ENCODE results near the gene ZNF736. TPM values are rescaled to one million over a fixed set of nuclear protein-coding genes. Genes with fewer than 3 reads are reported as not detected.

ZNF736 gene
- total and polyA plus RNA-seq, 2 of the 8 experiments (the other 6 are each of a cell fraction or from before 2014, with no cell fraction given), result not detected

DNA sequence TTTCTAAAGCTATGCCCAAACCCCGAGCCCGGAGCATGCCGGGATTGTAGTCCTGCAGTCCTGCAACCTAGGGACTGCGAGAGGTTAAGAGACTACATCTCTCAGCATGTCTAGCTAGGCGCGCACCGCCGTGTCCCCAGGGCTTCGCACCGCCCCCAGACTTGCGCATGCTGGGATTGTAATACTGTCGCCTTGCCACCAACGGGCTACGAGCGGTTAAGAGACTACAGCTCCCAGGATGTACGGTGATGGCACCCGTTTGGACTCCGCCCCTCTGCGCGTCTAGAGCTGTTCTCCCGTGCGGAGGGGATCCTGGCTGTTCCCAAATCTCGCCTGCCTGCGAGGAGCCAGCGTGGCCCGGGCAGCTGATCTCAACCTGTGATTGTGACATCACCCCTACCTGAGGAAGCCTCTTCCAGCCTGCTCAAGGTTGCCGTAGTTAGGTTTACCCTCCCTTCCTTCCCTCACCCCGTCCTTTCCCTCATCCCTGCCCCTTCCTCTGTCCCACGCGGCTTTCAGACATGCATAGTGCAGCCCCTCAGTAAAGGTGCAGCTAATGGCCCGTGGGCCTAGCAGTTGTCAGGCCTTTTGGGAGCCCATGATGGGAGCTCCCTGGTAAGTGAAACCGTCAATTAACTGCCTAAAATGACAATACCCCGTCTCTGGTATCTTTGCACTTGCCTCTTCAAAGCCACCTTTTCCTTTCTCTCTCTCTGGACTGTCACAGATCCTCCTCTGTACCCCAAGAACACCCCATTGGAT lies 6.3 kb upstream of the ZNF736 start (continued):
- TF ChIP-seq, protein P1, sequence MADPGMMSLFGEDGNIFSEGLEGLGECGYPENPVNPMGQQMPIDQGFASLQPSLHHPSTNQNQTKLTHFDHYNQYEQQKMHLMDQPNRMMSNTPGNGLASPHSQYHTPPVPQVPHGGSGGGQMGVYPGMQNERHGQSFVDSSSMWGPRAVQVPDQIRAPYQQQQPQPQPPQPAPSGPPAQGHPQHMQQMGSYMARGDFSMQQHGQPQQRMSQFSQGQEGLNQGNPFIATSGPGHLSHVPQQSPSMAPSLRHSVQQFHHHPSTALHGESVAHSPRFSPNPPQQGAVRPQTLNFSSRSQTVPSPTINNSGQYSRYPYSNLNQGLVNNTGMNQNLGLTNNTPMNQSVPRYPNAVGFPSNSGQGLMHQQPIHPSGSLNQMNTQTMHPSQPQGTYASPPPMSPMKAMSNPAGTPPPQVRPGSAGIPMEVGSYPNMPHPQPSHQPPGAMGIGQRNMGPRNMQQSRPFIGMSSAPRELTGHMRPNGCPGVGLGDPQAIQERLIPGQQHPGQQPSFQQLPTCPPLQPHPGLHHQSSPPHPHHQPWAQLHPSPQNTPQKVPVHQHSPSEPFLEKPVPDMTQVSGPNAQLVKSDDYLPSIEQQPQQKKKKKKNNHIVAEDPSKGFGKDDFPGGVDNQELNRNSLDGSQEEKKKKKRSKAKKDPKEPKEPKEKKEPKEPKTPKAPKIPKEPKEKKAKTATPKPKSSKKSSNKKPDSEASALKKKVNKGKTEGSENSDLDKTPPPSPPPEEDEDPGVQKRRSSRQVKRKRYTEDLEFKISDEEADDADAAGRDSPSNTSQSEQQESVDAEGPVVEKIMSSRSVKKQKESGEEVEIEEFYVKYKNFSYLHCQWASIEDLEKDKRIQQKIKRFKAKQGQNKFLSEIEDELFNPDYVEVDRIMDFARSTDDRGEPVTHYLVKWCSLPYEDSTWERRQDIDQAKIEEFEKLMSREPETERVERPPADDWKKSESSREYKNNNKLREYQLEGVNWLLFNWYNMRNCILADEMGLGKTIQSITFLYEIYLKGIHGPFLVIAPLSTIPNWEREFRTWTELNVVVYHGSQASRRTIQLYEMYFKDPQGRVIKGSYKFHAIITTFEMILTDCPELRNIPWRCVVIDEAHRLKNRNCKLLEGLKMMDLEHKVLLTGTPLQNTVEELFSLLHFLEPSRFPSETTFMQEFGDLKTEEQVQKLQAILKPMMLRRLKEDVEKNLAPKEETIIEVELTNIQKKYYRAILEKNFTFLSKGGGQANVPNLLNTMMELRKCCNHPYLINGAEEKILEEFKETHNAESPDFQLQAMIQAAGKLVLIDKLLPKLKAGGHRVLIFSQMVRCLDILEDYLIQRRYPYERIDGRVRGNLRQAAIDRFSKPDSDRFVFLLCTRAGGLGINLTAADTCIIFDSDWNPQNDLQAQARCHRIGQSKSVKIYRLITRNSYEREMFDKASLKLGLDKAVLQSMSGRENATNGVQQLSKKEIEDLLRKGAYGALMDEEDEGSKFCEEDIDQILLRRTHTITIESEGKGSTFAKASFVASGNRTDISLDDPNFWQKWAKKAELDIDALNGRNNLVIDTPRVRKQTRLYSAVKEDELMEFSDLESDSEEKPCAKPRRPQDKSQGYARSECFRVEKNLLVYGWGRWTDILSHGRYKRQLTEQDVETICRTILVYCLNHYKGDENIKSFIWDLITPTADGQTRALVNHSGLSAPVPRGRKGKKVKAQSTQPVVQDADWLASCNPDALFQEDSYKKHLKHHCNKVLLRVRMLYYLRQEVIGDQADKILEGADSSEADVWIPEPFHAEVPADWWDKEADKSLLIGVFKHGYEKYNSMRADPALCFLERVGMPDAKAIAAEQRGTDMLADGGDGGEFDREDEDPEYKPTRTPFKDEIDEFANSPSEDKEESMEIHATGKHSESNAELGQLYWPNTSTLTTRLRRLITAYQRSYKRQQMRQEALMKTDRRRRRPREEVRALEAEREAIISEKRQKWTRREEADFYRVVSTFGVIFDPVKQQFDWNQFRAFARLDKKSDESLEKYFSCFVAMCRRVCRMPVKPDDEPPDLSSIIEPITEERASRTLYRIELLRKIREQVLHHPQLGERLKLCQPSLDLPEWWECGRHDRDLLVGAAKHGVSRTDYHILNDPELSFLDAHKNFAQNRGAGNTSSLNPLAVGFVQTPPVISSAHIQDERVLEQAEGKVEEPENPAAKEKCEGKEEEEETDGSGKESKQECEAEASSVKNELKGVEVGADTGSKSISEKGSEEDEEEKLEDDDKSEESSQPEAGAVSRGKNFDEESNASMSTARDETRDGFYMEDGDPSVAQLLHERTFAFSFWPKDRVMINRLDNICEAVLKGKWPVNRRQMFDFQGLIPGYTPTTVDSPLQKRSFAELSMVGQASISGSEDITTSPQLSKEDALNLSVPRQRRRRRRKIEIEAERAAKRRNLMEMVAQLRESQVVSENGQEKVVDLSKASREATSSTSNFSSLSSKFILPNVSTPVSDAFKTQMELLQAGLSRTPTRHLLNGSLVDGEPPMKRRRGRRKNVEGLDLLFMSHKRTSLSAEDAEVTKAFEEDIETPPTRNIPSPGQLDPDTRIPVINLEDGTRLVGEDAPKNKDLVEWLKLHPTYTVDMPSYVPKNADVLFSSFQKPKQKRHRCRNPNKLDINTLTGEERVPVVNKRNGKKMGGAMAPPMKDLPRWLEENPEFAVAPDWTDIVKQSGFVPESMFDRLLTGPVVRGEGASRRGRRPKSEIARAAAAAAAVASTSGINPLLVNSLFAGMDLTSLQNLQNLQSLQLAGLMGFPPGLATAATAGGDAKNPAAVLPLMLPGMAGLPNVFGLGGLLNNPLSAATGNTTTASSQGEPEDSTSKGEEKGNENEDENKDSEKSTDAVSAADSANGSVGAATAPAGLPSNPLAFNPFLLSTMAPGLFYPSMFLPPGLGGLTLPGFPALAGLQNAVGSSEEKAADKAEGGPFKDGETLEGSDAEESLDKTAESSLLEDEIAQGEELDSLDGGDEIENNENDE (IDR thresholded peaks at IDR 0.05; ENCODE audit: insufficient replicate concordance, low read length), result no peak
- TF ChIP-seq SIX5 (IDR thresholded peaks at IDR 0.05; ENCODE audit: low read depth, low read length) (no peak), CTBP2 (IDR thresholded peaks at IDR 0.05; ENCODE audit: borderline replicate concordance, insufficient read depth, insufficient read length, low read length) (no peak), CBX8 (IDR thresholded peaks at IDR 0.05; ENCODE audit: borderline replicate concordance, low read depth, low read length) (no peak), YY1 (IDR thresholded peaks at IDR 0.05; ENCODE audit: low read depth, low read length) (no peak), KDM4A (IDR thresholded peaks at IDR 0.05; ENCODE audit: low read depth, low read length, severe bottlenecking) (no peak), BRCA1 (IDR thresholded peaks at IDR 0.05; ENCODE audit: low read depth, low read length) (no peak), TEAD4 (IDR thresholded peaks at IDR 0.05; ENCODE audit: low read depth, low read length) (no peak), EP300 (IDR thresholded peaks at IDR 0.05; ENCODE audit: borderline replicate concordance in 1 of 2, low read depth in 2 of 2, low read length in 2 of 2) (no peak), FOSL1 (IDR thresholded peaks at IDR 0.05; ENCODE audit: insufficient read depth, low read depth, low read length) (no peak)

Data from H1 (cell line).